MM.1S (cell line): ENCODE results near the gene GALNT5.
"Not testable (repeated sequence)": the region's sequence is repeated elsewhere in the genome, so short reads cannot be mapped to it uniquely, and the experiment has no call there.

Experiments
- DNase-seq: peaks from one replicate; pipeline ENCODE4 v3.0.0-alpha.2; 2015
- H2AFZ ChIP-seq: fragments of 300-600 bp; sonication (generic); 2 replicates; pipeline ENCODE4 v1.6.0; 2016; ENCODE audit warnings: antibody characterized with exemption, low read length
- H3F3A ChIP-seq: fragments of 300-600 bp; sonication (generic); 2 replicates; pipeline ENCODE4 v1.6.1; 2016; ENCODE audit warnings: mild to moderate bottlenecking, antibody characterized with exemption, low read length, moderate library complexity, mixed read lengths; ENCODE audit not compliant: insufficient read depth
- H3K27ac ChIP-seq: fragments of 300-600 bp; sonication (generic); 2 replicates; pipeline ENCODE4 v1.5.1; 2016; ENCODE audit warnings: mild to moderate bottlenecking, low read length
- H3K27me3 ChIP-seq: fragments of 300-600 bp; sonication (generic); replicated peaks from 2 replicates; pipeline ENCODE4 v1.6.0; 2016; ENCODE audit warnings: low read length; ENCODE audit not compliant: insufficient read depth
- H3K36me3 ChIP-seq: fragments of 300-600 bp; sonication (generic); replicated peaks from 2 replicates; pipeline ENCODE4 v1.6.1; 2016; ENCODE audit warnings: mild to moderate bottlenecking, low read length, mixed read lengths; ENCODE audit not compliant: insufficient read depth
- H3K4me1 ChIP-seq: fragments of 300-600 bp; sonication (generic); 2 replicates; pipeline ENCODE4 v1.6.1; 2016; ENCODE audit warnings: low read length, mixed read lengths
- H3K4me2 ChIP-seq: fragments of 300-600 bp; sonication (generic); 2 replicates; pipeline ENCODE4 v1.6.0; 2016; ENCODE audit warnings: low read depth, low read length
- H3K4me3 ChIP-seq: fragments of 300-600 bp; sonication (generic); 2 replicates; pipeline ENCODE4 v1.5.1; 2016; ENCODE audit warnings: low read length, mixed read lengths
- H3K79me2 ChIP-seq: fragments of 300-600 bp; sonication (generic); 2 replicates; pipeline ENCODE4 v1.6.1; 2016; ENCODE audit warnings: mixed run types, low read length, mixed read lengths
- H3K9ac ChIP-seq: fragments of 300-600 bp; sonication (generic); 2 replicates; pipeline ENCODE4 v1.6.1; 2016; ENCODE audit warnings: low read length, mixed read lengths
- H3K9me2 ChIP-seq: fragments of 300-600 bp; sonication (generic); replicated peaks from 2 replicates; pipeline ENCODE4 v1.6.1; 2016; ENCODE audit warnings: mild to moderate bottlenecking, low read length, mixed read lengths; ENCODE audit not compliant: insufficient read depth
- H3K9me3 ChIP-seq: fragments of 300-600 bp; sonication (generic); replicated peaks from 2 replicates; pipeline ENCODE4 v1.6.1; 2016; ENCODE audit warnings: mild to moderate bottlenecking, low read length, mixed read lengths; ENCODE audit not compliant: insufficient read depth
- H4K20me1 ChIP-seq: fragments of 300-600 bp; sonication (generic); 2 replicates; pipeline ENCODE4 v1.6.1; 2016; ENCODE audit warnings: mild to moderate bottlenecking, low read length, moderate library complexity, mixed read lengths; ENCODE audit not compliant: insufficient read depth
- CTCF ChIP-seq: fragments of 300-600 bp; sonication (generic); IDR thresholded peaks from 2 replicates; pipeline ENCODE4 v1.5.1; 2016; ENCODE audit warnings: antibody characterized with exemption, low read length, mixed read lengths
- EZH2 ChIP-seq: fragments of 300-600 bp; sonication (generic); optimal IDR thresholded peaks from 2 replicates; pipeline ENCODE3; 2017; ENCODE audit warnings: low read depth, mild to moderate bottlenecking, antibody characterized with exemption, low read length, mixed read lengths
- EZH2phosphoT487 ChIP-seq: fragments of 300-600 bp; sonication (generic); IDR thresholded peaks from 2 replicates; pipeline ENCODE4 v1.6.1; 2018; ENCODE audit warnings: antibody characterized with exemption, low read length

Gene GALNT5

GRCh38 chr2:157223624-157224205 lies 33.8 kb upstream of the GALNT5 start:
- Histone ChIP-seq H3K79me2 (no peaks in the 10 kb centered on the region), H4K20me1 (no peaks in the 10 kb centered on the region), H2AFZ (no peak overlapping the region), H3K9me2 (no peaks in the 10 kb centered on the region), H3F3A (no peaks in the 10 kb centered on the region), H3K9ac (no peak overlapping the region), H3K9me3 (no peaks in the 10 kb centered on the region), H3K4me2 (no peak overlapping the region), H3K27me3 (no peaks in the 10 kb centered on the region), H3K4me1 (peaks cover 20% of the 10 kb centered on the region), H3K36me3 (no peaks in the 10 kb centered on the region), H3K4me3 (no peak overlapping the region), H3K27ac (no peak overlapping the region)
- TF ChIP-seq EZH2 (no peak), CTCF (no peak), EZH2phosphoT487 (no peak)
- no peak for DNase-seq

DNA sequence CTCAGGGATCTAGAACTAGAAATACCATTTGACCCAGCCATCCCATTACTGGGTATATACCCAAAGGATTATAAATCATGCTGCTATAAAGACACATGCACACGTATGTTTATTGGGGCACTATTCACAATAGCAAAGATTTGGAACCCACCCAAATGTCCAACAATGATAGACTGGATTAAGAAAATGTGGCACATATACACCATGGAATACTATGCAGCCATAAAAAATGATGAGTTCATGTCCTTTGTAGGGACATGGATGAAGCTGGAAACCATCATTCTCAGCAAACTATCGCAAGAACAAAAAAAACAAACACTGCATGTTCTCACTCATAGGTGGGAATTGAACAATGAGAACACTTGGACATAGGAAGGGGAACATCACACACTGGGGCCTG lies 33.1 kb upstream of the GALNT5 start:
- H3K9ac ChIP-seq, H4K20me1 ChIP-seq, H3K36me3 ChIP-seq, H3K9me3 ChIP-seq, H3K4me3 ChIP-seq, H3K4me2 ChIP-seq, DNase-seq, H3K9me2 ChIP-seq, H3K27ac ChIP-seq, H3K27me3 ChIP-seq, H2AFZ ChIP-seq, H3F3A ChIP-seq, H3K79me2 ChIP-seq: not testable (repeated sequence)
- H3K4me1 ChIP-seq, result peaks cover 20% of the 10 kb centered on the region

DNA sequence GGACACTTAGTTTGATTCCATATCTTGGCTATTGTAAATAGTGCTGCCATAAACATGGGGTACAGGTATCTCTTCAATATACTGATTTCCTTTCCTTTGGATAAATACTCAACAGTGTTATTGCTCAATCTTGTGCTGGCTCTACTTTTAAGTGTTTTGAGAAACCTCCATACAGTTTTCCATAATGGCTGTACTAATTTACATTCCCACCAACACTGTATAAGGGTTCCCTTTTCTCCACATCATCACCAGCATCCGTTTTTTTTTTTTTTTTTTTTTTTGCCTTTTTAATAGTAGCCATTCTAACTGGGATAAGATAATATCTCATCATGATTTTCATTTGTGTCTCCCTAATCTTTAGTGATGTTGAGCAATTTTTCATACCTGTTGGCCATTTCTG lies 29.9 kb upstream of the GALNT5 start:
- no peaks in the 10 kb centered on the region for H3K9me2 ChIP-seq
- H3K27me3 ChIP-seq, result no peaks in the 10 kb centered on the region
- no peaks in the 10 kb centered on the region for H3K79me2 ChIP-seq
- TF ChIP-seq EZH2phosphoT487 (no peak), CTCF (no peak), EZH2 (no peak)
- H3K9me3 ChIP-seq, result no peaks in the 10 kb centered on the region
- no peak overlapping the region for H2AFZ ChIP-seq
- no peaks in the 10 kb centered on the region for H3K36me3 ChIP-seq
- DNase-seq, result no peak
- H3K9ac ChIP-seq, result no peak overlapping the region
- H3F3A ChIP-seq, result no peaks in the 10 kb centered on the region
- no peak overlapping the region for H3K27ac ChIP-seq
- peaks cover 11% of the 10 kb centered on the region for H3K4me1 ChIP-seq
- no peak overlapping the region for H3K4me3 ChIP-seq
- no peaks in the 10 kb centered on the region for H4K20me1 ChIP-seq
- H3K4me2 ChIP-seq, result no peak overlapping the region

GRCh38 chr2:157228946-157229345 lies 28.6 kb upstream of the GALNT5 start:
- DNase-seq, result no peak
- no peaks in the 10 kb centered on the region for H3F3A ChIP-seq
- no peaks in the 10 kb centered on the region for H4K20me1 ChIP-seq
- H3K4me1 ChIP-seq, result no peaks in the 10 kb centered on the region
- TF ChIP-seq EZH2phosphoT487 (no peak), CTCF (no peak), EZH2 (no peak)
- no peak overlapping the region for H2AFZ ChIP-seq
- no peaks in the 10 kb centered on the region for H3K27me3 ChIP-seq
- no peak overlapping the region for H3K4me3 ChIP-seq
- H3K79me2 ChIP-seq, result no peaks in the 10 kb centered on the region
- no peak overlapping the region for H3K9ac ChIP-seq
- no peaks in the 10 kb centered on the region for H3K9me2 ChIP-seq
- H3K9me3 ChIP-seq, result no peaks in the 10 kb centered on the region
- no peak overlapping the region for H3K4me2 ChIP-seq
- no peaks in the 10 kb centered on the region for H3K36me3 ChIP-seq
- H3K27ac ChIP-seq, result no peak overlapping the region
